HG03196 (cell line): ENCODE data around the gene CD300H.
"Not testable (repeated sequence)": the region's sequence is repeated elsewhere in the genome, so short reads cannot be mapped to it uniquely, and the experiment has no call there.

Experiments
- ATAC-seq: cut with Tn5 transposase; IDR thresholded peaks from one replicate; pipeline ENCODE4 v1.9.1; 2021; ENCODE audit not compliant: unreplicated experiment

The CD300H gene

GRCh38 chr17:74528491-74529199 lies 38.7 kb downstream of the CD300H start:
- ATAC-seq, result peak; percentile 76

DNA sequence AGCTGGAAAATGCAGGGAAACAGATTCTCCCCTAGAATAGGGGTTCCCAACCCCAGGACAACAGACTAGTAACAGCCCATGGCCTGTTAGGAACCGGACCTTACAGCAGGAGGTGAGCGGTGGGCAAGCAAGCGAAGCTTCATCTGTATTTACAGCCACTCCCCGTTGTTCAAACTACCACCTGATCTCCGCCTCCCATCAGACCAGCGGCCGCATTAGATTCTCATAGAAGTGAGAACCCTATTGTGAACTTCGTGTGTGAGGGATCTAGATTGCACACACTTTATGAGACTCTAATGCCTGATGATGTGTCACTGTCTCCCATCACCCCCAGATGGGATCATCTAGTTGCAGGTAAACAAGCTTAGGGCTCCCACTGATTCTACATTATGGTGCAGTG lies 39.6 kb downstream of the CD300H start:
- ATAC-seq, result no peak

DNA sequence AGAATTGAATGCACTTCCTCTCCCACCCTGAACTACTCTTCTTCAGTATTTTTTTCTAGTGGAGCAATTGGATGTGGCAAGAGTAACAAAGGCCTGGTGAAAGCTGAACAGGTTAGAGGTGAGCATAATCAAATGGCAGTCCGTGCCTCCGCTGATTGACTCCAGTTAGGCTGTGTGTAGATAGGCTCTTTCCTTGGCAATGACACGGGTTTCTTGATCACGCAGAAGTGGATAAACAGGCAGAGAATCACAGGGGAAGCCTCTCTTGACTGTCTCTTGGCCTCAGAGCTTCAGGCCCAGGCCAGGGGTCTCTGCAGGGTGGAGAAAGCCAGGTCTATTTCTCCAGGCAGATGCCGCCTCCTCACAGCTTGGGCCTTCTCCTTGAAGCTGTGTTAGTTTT lies 40.2 kb downstream of the CD300H start:
- no peak for ATAC-seq

GRCh38 chr17:74526681-74527080 lies 40.6 kb downstream of the CD300H start:
- ATAC-seq, result no peak

GRCh38 chr17:74525781-74526288 lies 41.5 kb downstream of the CD300H start:
- no peak for ATAC-seq

- ATAC-seq, result no peak
Observed at GRCh38 chr17:74525465-74525725, 41.9 kb downstream of the CD300H start.

DNA sequence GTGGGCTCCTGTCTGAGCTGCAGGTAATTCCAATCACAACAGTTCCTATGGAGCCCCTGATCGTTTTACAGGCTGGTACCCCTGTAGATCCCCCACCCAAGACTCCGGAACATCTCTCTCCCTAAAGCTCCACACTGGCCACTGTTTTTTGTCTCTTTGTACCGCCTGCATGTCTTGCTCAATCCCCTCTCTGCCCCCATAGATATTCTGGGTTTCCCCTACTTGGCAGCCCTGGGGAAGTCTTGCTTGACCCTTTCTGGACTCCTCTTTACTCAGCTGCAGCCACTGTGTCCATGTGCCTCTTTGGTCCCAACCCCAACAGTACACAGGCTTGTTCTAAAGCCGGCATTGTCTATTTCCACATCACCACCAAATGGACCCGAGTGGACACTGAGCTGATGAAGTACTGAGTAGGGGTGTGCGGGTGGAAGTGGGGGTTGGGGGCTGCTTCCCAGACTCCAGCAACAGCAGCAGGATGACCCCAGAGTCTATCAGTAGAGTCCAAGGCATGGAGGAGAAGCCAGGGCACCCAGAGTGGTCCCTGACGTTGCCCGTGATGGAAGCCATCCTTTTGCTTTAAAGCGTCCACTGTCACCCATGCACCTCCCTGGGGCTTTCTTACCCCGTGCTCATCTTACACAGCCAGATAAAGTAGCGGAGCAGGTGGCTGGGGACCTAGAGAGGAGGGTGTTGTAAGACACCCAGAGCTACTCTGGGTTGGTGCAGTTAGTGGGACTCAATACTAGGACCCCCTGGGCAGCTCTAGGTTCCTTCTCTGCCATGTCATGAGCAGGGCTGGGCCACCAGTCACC lies 42.5 kb downstream of the CD300H start:
- ATAC-seq, result no peak

- no peak for ATAC-seq
Observed at GRCh38 chr17:74523308-74523707, 44.0 kb downstream of the CD300H start.

DNA sequence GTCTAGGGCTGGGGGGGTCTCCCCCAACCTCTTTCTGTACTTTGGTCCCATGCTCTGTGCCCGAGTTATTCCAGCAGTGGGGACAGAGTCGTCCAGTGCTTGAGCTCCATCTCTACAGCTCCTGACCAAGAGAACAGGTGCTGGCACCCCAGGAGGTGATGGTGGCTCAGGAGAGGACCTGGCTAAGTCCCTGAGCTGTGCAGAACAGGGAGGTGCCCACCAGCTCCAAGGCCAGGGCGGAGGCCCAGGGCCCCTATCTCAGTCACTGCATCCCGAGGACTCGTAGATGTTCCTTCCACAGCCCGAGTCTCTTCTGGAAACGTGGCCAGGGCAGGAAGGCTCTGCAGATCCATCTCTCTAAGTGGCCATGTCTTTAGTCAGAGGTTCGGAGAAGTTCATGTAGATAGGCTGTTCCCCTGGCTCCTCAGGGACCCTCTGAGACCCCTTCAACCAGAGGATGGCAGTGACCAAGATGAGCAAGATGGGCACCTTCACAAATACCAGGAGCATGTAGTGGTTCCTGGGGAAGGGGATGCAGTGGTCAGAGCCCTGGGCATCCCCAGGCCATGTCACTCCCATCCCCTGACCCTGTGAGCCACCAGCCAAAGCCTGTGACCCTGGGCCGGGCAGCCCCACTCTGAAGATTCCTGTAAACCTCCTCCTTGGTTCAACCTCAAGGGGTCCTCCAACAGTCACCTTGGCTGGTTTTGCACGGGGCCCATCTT lies 44.8 kb downstream of the CD300H start:
- ATAC-seq, result no peak

GRCh38 chr17:74521701-74522201 lies 45.6 kb downstream of the CD300H start:
- ATAC-seq, result no peak

GRCh38 chr17:74520790-74521480 lies 46.4 kb downstream of the CD300H start:
- no peak for ATAC-seq

DNA sequence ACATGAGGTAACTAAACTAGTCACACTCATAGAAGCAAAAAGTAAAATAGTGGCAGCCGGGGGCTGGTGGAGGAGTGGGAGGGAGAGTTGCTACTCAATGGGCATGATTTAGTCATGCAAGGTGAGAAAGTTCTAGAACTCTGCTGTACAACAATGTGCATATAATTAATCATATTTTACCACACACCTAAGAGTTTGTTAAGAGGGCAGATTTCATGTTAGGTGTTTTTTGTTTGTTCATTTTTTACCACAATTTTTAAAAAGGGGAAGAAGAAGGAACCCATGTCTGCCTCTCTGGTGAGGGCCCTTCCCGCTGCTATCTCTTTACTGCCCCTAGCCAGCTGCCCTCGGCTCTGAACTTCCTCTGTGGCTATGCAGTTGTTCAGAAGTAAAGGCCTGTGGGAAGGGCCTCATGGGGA lies 47.3 kb downstream of the CD300H start:
- no peak for ATAC-seq

- not testable (repeated sequence) for ATAC-seq
Observed at GRCh38 chr17:74518413-74518981, 48.8 kb downstream of the CD300H start.

DNA sequence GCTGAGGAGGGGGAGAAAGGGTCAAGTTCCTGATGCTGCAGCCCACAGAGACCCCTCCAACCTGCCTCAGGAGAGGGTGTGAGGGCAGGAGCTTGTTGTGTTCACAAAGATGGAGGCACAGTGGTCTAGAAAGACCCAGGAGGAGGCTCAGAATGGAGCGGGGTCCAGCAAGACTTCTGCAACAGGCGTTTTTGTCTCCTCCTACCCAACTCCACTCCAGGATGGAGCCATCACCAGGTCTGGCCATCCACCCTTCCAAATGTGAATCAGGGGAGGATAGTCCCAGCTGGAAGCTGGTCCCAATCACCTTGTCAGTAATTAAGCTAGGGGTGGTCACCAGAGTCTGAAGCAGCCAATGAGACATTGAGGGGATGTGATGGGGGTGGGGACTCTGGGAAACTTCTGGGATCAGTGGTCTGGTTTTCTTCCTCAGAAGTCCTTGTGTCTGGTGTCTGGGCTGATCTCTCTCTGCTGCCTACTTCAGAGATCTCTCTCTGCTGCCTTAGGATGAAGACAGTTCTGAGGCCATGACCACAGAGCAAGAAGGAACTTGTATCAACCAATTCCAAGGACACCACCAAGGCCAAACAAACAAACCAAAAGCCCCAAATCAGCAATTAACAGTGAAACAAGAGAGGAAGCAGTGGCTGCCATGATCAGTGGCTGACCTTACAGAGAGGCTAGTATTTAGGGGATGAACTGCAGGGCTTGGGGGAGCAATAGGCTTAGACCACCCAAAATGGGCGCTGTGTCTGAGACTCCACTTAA lies 50.6 kb downstream of the CD300H start:
- no peak for ATAC-seq

DNA sequence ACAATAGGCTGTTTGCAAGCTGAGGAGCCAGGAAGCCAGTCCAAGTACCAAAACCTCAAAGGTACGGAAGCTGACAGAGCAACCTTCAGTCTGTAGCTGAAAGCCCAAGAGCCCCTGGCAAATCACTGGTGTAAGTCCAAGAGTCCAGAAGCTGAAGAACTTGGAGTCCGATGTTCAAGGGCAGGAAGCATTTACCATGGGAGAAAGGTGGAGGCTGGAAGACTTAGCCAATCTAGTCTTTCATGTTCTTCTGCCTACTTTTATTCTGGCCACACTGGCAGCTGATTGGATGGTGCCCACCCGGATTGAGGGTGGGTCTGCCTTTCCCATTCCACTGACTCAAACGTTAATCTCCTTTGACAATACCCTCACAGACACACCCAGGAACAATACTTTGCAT lies 51.4 kb downstream of the CD300H start:
- no peak for ATAC-seq

DNA sequence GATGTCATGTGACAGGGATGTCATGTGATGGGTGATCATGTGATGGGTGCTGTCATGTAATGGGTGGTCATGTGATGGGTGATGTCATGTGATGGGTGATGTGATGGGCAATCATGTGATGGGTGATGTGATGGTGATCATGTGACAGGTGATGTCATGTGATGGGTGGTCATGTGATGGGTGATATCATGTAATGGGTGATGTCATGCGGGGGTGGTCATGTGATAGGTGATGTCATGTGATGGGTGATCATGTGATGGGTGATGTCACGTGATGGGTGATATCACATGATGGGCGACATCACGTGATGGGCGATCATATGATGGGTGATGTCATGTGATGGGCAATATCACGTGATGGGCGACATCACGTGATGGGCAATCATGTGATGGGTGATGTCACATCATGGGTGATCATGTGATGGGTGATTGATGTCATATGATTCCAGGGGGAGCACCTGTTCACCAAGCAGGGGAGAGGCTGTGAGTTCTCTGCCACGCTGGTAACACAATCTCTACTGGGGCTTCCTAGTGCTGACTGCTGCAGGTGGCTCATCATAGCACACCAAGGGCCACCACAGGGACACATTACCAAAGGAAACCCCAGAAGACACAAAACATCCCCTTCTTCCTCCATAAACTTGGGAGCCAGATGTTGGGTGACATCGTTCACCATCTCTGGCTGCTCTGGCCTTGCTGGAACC lies 52.5 kb downstream of the CD300H start:
- no peak for ATAC-seq

DNA sequence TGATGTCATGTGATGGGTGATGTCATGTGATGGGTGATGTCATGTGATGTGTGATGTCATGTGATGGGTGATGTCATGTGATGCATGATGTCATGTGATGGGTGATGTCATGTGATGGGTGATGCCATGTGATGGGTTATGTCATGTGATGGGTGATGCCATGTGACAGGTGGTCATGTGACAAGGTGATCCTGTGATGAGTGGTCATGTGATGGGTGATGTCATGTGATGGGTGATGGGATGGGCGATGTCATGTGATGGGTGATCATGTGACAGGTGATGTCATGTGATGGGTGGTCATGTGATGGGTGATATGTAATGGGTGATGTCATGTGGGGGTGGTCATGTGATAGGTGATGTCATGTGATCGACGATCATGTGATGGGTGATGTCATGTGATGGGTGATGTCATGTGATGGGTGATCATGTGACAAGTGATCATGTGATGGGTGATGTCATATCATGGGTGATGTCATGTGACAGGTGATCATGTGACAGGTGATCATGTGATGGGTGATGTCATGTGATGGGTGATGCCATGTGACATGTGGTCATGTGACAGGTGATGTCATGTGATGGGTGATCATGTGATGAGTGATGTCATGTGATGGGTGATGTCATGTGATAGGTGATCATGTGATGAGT lies 53.2 kb downstream of the CD300H start:
- ATAC-seq, result no peak

DNA sequence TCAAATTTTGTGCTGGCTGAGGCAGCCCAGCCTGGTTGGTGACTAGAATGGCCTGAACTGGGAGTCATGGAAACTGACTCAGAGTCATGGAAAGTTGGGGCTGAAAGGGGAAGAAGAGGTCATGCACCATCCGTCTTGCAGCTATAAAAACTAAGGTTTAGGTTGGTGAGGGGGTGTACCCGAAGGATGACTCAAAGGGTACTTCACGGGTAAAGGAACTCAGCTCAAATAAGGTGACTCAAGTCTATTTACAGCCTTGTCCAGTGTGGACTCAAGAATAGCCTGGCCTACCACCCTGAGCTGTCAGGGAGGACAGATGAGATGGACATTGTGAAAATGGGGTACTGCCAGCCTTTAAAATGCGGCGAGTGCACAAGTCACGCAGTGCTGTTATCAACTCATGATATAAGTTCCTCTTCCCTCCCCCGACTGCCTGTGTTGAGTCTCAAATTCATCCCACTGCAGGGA lies 54.7 kb downstream of the CD300H start:
- ATAC-seq, result peak; percentile 77

- ATAC-seq, result no peak
Observed at GRCh38 chr17:74512036-74512435, 55.3 kb downstream of the CD300H start.
